Activated CD8-positive, alpha-beta memory T cell treated with anti-CD3 and anti-CD28 coated beads for 4 hours (primary cell): ENCODE results near the gene CLNK.
A peak's percentile ranks its signal among the peaks of the same experiment; 100 is the strongest.

Source experiments
- DNase-seq, 2 donors: peaks; one replicate each; pipeline ENCODE4 v3.0.0-alpha.2; 2020; ENCODE audit warnings: low read depth in 2 of 2

The CLNK gene

DNA sequence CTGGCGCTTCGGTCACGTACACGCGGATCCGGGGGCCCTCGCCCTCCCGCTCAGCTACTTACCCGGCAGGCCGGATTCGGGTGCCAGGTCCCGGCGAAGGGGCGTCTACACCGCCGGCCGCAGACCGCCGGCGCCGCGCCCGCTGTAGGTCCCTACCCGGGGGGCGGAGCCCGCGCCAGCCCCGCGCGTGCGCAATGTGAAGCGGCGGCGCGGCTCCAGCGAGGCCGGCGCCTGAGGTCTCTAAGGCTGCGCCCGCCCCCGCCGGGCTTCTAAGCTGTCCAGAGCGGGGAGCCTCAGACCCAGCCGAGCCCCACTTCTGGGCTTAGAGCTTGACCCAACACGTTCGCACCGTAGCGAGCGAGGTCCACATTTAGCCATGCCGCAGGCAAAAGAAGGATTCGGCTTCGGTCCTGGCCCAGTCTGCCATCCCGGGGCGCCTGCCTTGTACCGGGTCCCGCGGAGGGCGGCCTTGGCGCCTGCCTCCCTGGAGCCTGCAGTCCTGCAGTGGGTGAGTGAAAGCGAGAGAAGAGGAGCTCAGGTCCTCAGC lies 227.2 kb downstream of the CLNK start, which contains the start of gene ZNF518B:
Gene ZNF518B (minus strand): TSS at position 172 of the 547 bp plus-strand sequence. CDS start 11,098 bp downstream, outside the sequence.
- DNase-seq = peak; percentile 54 to 63

DNA sequence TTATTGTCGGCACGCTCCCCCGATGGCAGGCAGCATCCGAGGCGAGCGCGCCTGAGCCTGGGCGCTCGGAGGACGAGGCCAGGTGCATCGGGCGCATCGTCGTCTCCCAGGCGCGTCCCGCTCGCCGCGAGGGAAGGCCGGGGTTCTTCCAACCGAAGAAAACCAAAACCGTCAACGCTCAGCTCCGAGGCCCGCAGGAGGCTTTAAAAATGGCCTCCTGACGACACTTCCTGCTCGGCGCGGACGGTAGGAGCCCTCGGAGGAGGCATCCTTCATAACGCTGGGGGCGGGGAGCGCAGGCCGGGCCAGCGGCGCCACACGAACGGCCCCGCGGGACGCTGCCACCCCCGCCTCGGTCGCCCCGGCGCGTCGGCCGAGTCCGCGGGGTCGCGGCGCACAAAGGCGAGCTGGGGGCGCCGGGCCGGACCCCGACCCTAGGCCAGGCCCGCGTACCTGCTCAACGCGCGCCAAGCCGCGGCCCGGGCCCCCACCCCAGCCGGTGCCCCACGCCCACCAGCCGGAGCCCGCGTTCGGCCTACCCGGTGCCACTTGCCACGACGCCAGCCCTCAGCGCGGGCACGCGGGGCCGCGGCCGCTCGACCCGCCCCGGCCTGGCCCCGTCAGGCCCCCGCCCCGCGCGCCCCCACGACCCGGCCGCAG lies 227.8 kb downstream of the CLNK start:
- peak; percentile 14 to 40 for DNase-seq

DNA sequence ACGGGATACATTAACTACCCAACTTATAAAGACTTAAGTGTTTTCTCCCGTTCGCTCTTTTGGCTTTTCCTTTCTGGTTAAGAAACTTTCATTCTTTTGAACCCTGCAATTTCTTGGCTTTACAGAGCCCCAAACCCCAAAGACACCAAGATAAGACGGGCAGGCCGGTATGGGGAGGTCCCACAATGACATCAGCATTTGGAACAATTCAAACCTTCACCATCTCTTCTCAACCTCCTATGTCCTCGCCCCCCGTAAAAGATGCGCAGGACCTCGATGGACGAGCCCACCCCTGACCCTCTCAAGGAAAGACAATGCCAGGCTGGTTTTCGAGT lies 228.3 kb downstream of the CLNK start:
- no peak for DNase-seq

DNA sequence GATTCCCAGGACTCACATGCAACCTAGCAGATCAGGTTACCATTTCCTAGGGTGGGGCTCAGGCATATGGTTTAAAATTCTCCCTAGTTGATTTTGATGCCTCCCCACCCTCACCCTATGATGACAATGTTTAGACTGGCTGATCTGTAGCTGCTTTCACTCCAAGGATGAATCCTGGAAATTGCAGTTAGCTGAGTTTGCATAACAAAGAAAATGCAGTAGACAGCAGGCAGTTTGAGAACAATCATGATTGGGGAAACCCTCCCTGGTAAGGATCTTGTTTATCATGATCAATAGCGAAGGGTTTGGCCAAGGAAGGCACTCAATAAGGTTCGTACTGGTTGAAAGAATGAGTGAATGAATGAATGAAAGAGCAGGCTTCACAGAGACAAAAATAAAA lies 229.4 kb downstream of the CLNK start:
- DNase-seq = no peak

DNA sequence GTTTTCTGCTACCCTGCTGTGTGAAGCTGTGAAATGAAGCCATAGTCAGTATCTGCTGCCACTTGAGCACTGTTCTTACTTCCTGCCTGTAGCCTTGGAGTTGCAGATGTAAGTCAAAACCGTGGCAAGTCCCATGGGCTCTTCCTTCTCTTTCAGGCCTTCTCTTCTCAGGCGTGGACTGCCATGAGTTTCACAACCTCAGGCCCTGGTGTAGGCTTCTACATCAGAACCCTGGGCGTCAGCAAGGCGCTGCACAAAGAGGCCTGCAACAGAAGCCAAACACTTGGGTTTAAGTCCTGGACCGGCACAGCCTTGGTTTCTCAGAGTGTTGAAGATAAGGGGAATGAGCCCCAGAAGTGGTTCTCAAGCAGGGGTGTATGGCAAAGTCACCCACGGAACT lies 229.8 kb downstream of the CLNK start:
- DNase-seq = no peak

DNA sequence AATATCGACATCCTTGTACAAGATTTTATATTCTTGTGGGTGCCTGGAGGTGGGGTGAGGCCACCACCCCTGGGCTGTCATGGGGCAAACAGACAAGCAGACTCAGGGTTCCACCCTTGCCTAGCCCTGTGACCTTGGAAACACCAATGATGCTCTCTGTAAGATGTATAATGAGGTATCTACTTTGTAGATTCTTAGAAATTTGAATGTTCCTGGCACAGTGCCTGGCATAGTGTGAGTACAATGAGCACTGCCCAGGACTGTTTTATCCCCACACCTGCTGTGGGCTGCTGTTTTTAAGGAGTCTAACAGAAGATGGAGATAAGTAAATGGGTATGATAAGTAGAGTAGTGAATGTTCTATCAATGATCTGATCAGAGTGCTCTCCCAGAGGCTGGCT lies 230.4 kb downstream of the CLNK start:
- DNase-seq = no peak

DNA sequence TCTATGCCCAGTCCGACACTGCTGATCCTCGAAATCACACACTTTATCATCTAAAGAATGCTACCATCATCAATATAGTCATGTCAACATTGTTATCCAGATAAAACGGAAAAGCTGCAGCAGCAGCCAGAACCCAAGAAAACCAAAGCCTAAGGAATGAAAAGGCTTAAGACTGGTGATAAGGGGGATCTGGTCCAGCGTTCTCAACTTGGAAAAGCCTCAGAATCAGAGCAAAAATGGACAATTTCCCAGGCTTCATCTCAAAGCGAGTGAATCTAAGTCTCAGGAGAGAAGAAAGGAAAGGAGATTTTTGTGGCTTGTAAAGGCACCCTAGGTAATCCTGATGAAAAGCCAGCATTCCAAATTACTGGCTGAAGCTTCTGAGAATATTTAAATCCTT lies 235.6 kb downstream of the CLNK start:
- DNase-seq = no peak

DNA sequence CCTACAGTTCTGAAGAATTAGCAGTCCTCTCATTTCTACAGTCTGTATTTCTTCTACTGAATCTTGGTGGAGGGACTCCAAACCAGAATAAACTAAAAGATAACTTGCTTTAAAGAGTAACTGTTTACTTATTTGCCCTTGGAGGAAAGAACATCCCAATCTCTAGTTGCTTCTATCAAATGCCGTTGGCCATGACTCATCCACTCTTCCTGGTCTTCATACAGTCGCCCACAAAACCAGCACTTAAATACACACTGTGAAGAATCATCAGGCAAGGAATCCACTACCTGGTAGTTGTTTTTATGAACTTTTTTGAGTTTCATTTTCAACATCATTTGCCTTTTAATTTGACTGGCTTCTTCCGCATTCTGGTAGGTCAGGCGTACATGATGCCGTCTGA lies 241.6 kb downstream of the CLNK start:
- DNase-seq = no peak

DNA sequence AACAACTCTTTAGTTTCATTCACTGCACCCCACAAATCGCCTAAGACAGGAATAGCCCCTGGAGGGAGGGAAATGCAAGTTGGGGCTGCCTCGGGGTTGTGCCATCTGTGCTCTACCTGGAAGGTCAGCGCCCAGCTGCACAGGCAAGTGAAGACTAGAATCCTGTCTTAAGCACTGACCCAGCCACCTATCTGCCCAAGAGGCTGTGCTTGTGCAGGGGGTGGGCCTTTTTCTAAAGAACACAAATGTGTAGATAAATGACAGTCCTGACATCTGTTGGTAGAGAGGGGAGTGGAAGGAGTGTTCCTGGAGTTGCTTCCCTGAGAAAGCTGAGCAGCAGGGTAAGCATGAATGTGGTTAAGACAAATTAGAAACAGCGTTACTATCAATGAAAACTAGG lies 243.1 kb downstream of the CLNK start:
- DNase-seq = no peak

DNA sequence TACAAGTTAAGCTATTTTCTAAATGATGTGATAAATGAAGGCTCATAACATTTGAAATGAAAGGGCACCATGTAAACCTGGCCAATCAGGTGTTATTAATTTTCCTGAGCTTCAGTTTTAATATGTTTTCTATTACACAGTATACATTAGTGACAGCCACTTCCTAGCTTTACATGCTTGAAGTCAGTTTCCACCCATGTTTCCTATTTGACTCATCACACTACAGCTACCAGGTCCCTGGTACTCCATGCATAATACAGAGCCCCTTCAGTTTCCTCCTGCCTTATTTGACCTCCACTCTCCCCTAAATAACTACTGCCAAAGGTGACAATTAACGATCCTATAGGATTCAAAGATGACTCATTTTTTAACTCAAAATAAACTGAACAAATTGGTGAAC lies 245.6 kb downstream of the CLNK start:
- no peak for DNase-seq

DNA sequence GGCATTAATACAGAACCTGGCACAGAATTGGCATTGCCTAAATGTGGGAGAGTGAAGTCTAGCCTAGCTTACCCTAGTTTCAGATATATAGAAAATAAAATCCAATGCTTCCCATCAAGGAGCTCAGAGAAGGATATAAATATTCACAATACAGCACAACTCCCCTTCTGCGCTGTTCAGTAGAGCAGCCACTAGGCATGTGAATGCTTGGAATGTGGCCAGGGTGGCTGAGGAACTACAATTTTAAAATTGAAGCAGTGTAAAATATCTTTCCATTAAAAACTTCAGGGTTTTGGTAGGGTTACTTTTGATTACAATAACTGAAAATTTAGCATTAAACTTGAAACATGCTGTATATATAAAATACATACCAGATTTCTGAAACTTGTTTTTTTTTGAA lies 246.8 kb downstream of the CLNK start:
- no peak for DNase-seq
